VCaP (cell line): Measurements from ENCODE around the gene PI4KA.
"Not testable (repeated sequence)": the region's sequence is repeated elsewhere in the genome, so short reads cannot be mapped to it uniquely, and the experiment has no call there.

ENCODE experiments used
- H3K27ac ChIP-seq: fragments of 450-650 bp; 2 replicates; pipeline ENCODE4 v1.5.1; 2017
- TF ChIP-seq, protein P1 (sequence below): fragments of 450-650 bp; conservative IDR thresholded peaks from 2 replicates; pipeline ENCODE4 v1.5.1; 2017; ENCODE audit warnings: mild to moderate bottlenecking, moderate library complexity

The PI4KA gene

DNA sequence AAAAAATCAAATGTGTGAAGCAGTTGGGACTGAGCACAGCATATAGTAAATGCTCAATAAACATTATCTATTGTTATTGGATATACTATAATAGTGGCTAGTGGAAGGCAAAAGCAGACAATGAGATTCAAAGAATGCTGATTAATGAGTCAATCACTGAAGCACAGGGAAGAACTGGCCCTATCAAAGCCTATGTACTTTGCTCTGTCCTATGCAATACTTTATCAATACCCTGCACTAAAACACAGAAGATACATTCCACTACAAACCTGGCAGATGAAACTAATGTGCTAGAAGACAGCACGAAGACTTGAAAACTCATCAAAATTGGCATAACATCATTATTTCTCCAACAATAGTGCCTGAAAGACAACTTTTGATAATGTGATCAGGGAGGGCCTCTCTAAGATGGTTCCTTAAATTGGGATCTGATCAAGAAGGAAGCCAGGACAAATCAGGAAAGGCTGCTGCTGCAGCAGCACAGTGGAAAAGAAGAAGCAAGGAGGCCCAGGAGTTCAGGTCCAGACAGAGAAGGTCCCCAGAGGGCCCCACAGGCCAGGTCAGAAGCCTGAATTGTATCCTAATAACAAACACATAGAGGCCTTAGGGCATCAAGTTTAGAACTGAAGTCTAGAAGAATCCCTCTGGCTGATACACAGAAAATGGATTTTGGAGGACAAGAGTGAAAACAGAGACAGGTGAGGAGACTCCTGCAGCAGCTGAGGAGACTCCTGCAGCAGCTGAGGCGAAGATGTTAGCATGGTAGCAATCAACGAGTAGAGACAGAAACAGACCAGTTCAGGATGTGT, 18.6 kb downstream of the PI4KA start:
- TF ChIP-seq, protein P1, sequence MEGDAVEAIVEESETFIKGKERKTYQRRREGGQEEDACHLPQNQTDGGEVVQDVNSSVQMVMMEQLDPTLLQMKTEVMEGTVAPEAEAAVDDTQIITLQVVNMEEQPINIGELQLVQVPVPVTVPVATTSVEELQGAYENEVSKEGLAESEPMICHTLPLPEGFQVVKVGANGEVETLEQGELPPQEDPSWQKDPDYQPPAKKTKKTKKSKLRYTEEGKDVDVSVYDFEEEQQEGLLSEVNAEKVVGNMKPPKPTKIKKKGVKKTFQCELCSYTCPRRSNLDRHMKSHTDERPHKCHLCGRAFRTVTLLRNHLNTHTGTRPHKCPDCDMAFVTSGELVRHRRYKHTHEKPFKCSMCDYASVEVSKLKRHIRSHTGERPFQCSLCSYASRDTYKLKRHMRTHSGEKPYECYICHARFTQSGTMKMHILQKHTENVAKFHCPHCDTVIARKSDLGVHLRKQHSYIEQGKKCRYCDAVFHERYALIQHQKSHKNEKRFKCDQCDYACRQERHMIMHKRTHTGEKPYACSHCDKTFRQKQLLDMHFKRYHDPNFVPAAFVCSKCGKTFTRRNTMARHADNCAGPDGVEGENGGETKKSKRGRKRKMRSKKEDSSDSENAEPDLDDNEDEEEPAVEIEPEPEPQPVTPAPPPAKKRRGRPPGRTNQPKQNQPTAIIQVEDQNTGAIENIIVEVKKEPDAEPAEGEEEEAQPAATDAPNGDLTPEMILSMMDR = no peak
- peak overlapping the region; percentile 47 for H3K27ac ChIP-seq

DNA sequence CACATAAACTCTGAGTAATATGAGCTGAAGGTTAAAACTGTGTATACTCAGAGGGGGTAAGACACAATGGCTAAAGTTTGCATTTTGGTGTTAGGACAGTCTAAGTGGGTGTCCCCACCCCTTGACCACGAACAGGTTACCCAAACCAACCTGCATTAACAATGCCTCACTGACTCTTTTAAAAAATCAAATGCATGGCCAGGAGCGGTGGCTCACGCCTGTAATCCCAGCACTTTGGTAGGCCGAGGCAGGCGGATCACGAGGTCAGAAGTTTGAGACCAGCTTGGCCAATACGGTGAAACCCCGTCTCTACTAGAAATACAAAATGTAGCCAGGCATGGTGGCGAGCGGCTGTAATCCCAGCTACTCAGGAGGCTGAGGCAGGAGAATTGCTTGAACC, 19.3 kb downstream of the PI4KA start:
- not testable (repeated sequence) for H3K27ac ChIP-seq

DNA sequence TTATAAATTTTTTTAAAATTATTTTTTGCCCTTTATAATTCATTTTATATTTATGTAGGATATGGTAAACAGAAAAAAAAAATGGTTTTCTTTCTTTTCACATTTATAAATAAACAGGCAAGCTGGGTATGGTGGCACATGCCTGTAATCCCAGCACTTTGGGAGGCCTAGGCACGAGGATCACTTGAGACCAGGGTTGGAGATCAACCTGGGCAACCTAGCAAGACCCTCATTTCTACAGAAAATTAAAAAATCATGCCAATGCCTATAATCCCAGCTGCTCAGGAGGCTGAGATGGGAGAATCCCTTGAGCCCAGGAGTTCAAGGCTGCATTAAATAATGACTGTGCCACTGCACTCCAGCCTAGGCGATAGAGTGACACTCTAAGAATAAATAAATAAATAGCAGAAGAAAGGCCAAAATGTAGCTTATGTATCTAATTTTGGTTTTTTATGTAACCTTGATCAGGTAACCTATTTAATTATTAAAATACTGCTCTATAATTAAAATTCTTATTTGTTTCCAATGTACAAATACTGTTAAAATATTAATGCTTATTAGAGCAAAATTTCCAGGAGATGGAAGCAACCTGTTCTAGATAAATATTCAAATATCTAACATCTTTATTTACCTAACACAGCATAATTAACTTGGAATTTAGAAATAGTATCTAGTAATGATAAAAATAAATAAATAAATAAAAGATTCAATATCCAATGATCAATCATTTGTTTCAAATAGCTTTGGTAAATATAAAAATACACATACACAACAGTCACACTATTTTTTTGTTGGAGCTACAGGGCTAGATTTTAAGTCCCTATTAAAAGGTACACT, 21.4 kb downstream of the PI4KA start:
- TF ChIP-seq, protein P1 = no peak
- no peak overlapping the region for H3K27ac ChIP-seq

DNA sequence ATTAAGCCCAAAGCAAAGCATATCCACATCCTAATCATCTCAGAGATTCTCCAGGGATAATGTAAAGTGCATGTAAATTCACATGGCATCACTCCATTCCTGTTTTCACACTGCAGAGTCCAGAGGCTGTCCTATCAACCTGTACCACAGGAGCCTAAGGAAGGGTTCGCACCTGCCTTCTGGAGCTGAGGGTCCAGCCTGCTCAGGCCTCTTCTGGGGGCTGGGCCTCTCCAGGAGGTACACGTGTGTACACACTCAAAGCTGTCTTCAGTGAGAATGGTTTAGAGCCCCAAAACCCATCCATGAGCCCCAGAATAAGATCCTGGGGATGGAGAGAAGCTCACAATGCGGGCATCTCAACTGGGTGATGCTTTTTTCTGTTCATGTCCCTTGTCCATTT, 23.9 kb downstream of the PI4KA start:
- TF ChIP-seq, protein P1 = no peak

DNA sequence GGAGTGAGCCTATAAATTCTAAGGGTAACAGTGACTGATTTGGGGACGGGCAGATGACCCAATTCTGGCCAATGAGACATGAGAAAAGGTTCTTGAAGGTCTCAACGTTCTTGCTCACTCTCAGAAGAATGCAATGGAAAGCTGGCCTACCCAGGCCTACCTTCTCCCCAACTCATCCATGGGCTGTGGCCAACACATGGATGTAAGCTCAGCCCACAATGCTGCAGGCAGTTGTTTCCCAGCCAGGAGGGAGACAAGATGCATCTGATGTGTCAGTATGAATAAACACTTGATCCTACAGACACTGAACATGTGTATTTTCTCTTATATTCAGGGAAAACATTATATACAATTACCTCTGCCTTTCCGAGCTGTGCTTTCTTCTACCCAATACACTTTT, 24.4 kb downstream of the PI4KA start:
- no peak overlapping the region for H3K27ac ChIP-seq
- TF ChIP-seq, protein P1 = no peak

More for the DNA sequence above, 23.9 kb downstream of the PI4KA start:
- no peak overlapping the region for H3K27ac ChIP-seq

DNA sequence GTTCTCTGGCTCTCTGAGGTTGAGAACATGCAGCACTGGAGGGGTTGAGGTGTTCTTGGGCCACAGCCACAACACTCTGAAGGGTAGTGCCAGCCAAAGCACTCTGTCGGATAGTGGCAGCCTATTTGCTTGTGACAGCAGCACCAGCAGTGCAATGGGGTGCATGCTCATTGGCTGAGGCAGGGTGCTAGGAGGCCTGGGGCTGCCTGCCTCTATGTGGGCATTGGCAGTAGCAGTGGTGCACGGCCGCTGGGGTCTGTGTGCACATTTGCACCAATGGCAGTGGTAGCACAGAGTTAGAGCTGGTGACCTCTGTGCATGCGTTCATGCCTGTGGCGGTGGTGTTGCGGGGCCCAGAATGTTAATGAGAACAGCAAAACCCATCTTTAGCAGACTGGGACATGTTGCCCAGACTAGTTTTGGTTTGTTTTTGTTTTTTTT, 25.4 kb downstream of the PI4KA start:
- TF ChIP-seq, protein P1 = no peak
- H3K27ac ChIP-seq = no peak overlapping the region

DNA sequence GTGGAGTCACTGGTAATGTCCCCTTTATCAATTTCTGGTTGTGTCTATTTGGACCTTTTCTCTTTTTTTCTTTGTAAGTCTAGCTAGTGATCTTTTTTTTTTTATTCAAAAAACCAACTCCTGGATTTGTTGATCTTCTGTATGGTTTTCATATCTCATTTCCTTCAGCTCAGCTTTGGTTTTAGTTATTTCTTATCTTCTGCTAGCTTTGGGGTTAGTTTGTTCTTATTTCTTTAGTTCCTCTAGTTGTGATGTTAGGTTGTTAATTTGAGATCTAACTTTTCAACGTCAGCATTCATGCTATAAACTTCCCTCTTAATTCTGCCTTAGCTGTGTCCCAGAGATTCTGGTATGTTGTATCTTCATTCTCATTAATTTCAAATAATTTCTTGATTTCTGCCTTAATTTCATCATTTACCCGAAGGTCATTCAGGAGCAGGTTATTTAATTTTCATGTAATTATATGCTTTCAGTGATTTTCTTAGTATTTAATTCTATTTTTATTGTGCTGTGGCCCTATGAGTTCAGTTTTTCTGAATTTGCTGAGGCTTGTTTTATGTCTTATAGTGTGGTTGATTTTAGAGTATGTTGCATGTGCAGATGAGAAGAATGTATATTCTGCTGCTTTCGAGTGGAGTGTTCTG, 29.0 kb downstream of the PI4KA start:
- H3K27ac ChIP-seq = no peak overlapping the region
- TF ChIP-seq, protein P1 = no peak

DNA sequence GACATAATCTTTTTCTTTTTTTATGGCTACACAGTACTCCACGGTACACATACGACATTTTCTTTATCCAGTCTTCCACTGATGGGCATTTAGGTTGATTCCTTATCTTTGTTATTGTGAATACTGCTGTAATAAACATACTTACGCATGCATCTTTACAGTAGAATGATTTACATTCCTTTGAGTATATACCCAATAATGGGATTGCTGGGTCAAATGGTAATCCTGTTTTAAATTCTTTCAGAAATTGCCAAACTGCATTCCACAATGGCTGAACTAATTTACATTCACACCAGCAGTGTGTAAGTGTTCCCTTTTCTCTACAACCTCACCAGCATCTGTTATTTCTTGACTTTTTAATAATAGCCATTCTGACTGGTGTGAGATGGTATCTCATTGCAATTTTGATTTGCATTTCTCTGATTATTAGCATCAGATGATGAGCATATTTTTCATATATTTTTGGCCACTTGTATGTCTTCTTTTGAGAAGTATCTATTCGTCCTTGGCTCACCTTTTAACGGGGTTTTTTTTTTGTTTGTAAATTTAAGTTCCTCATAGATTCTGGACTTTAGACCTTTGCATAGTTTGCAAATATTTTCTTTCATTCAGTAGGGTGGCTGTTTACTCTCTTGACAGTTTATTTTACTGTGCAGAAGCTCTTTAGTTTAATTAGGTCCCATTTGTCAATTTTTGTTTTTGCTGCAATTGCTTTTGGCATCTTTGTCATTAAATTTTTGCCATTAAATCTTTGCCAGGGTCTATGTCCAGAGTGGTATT, 32.0 kb downstream of the PI4KA start:
- not testable (repeated sequence) for H3K27ac ChIP-seq
